H7 (cell line): ENCODE measurements around the gene ISCU. TPM values are rescaled to one million over a fixed set of nuclear protein-coding genes. Genes with fewer than 3 reads are reported as not detected.
A peak's percentile ranks its signal among the peaks of the same experiment; 100 is the strongest.

Source experiments
- DNase-seq: peaks from one replicate; pipeline ENCODE4 v3.0.0; 2012
- H3K27me3 ChIP-seq: 2 replicates; pipeline ENCODE4 v1.6.0; 2011; ENCODE audit warnings: mild to moderate bottlenecking, low read length; ENCODE audit not compliant: control insufficient read depth, insufficient read depth
- H3K36me3 ChIP-seq: replicated peaks from 2 replicates; pipeline ENCODE4 v1.5.1; 2011; ENCODE audit warnings: low read length; ENCODE audit not compliant: control insufficient read depth, insufficient read depth
- H3K4me3 ChIP-seq: 2 replicates; pipeline ENCODE4 v1.5.1; 2011; ENCODE audit warnings: low read depth, mild to moderate bottlenecking, control low read depth, low read length, moderate library complexity; ENCODE audit not compliant: insufficient read depth
- total RNA-seq: library from RNA; depleted of rRNA; stranded (reverse); fragments of >200 nt; shearing (Covaris generic); gene quantifications from 2 replicates; pipeline ENCODE4 v1.2.3, GENCODE V29; 2014

Gene ISCU
- total RNA-seq, 1 experiment from 2014 or later: 97.3 TPM

GRCh38 chr12:108607981-108608600 is 45.7 kb downstream of the ISCU start:
- Histone ChIP-seq H3K27me3 (no peaks in the 10 kb centered on the region; the same call in 1 of the 2 replicates), H3K4me3 (no peak overlapping the region), H3K36me3 (no peaks in the 10 kb centered on the region)
- DNase-seq: no peak

- Histone ChIP-seq H3K36me3 (no peaks in the 10 kb centered on the region), H3K4me3 (no peak overlapping the region), H3K27me3 (no peaks in the 10 kb centered on the region; the same call in 1 of the 2 replicates)
- no peak for DNase-seq
Observed at GRCh38 chr12:108608616-108609015, 46.2 kb downstream of the ISCU start.

DNA sequence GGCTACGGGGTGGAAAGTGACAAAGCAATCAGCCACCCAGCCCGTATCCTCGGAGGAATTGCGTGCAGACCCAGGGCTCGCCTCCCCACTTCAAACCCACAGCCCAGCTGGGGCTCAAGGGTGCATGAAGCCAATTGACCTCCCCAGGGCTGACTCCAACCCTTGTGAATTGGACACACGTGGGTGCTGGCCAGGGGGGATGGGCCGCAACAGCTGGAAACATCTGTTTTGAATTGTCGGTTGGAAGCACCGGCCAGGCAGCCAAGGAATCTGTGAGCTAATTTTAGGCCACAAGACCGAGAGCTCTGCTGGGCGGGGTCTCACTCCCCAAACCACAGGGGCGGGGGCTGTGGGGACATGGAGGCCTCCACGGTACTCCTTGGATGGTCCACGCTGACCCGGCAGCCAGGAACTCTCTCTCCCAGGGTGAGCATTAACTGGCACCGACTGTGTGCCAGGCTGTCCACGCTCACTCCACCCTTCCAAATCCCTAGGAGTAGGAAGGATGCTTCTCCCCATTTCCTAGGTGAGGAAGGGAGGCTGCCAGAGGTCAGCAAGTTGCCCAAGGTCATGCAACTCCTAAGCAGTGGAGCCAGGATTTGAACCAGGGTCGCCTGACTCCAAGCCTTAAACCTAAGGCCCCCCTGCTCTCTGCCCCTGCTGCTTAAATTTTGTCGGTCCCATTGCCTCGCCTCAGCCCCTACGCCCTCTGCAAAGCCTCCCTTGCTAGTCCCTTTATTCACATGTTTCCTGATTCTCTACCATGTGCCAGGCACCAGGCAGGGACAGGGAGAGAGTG is 47.3 kb downstream of the ISCU start:
- no peaks in the 10 kb centered on the region for H3K36me3 ChIP-seq
- no peak overlapping the region for H3K4me3 ChIP-seq
- no peaks in the 10 kb centered on the region for H3K27me3 ChIP-seq
- no peak for DNase-seq

DNA sequence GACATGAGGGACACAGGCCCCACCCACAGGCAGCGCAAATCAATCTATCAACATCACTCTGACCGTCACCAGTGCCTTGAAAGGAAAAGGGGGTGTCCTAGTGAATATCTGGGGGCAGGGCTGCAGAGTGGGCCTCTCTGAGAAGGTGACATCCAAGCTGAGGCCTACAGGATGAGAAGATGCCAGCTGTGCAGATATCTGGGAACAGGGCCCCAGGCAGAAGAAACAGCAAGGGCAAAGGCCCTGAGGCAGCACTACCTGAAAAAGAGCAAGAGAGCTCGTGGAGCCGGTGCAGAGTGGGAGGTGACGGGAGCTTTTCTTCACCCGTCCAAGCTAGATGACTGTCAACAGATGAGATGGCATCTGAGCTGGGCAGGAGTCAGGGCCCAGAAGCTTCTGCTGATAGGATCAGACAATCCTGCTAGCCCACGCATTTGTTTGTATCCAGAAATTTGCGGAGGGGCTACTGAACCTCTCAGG is 48.0 kb downstream of the ISCU start:
- no peak overlapping the region for H3K4me3 ChIP-seq
- H3K27me3 ChIP-seq: no peaks in the 10 kb centered on the region
- no peaks in the 10 kb centered on the region for H3K36me3 ChIP-seq
- no peak for DNase-seq

- DNase-seq: no peak
- Histone ChIP-seq H3K36me3 (no peaks in the 10 kb centered on the region), H3K4me3 (no peak overlapping the region), H3K27me3 (no peaks in the 10 kb centered on the region)
Observed at GRCh38 chr12:108610856-108611605, 48.6 kb downstream of the ISCU start.

DNA sequence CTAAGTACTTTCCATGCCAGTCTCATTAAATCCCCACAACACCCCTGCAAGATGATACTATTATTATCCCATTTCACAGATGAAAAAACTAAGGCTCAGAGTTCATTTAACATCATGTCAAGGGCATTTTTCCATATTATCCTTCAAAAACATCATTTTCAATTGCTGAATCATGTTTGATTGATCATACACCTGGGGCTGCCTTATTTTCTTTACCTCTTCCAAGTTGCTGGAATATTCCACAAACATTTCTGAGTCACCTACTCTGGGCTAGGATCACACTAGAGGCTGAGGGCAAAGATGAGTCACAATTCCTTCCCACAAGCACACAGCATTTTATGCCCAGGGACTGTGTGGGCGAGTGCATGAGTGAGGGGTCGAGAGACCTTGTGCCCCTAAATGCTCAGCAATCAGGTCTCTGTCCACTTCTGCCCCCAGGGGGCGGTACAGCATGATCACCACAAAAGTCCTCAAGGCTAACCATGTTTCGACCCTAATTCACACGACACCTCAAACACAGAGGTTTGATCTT is 49.6 kb downstream of the ISCU start:
- no peak overlapping the region for H3K4me3 ChIP-seq
- peak; percentile 86 for DNase-seq

DNA sequence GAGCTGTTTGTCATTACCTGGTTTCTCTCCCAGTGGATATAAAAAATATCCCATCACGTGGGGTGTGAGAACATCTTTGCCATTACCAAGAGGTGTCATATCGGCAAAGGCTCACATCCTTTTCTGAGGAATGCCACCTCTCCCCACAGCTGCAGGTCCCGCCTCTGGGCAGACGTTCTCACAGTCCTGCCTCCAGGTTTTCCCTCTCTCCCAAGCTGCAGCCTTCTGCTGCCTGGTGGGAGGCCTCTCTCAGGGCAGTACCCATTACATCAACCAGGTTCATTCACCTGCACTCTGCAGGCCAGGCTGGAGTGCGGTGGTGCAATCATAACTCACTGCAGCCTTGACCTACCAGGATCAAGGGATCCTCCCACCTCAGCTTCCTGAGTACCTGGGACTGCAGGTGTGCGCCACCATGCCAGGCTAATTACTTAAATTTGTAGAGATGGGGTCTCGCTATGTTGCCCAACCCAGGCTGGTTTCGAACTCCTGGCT is 50.4 kb downstream of the ISCU start:
- Histone ChIP-seq H3K27me3 (no peaks in the 10 kb centered on the region), H3K4me3 (no peak overlapping the region), H3K36me3 (no peaks in the 10 kb centered on the region)
- peak; percentile 82 for DNase-seq

More for the DNA sequence above, 49.6 kb downstream of the ISCU start:
- H3K36me3 ChIP-seq: no peaks in the 10 kb centered on the region
- H3K27me3 ChIP-seq: no peaks in the 10 kb centered on the region

DNA sequence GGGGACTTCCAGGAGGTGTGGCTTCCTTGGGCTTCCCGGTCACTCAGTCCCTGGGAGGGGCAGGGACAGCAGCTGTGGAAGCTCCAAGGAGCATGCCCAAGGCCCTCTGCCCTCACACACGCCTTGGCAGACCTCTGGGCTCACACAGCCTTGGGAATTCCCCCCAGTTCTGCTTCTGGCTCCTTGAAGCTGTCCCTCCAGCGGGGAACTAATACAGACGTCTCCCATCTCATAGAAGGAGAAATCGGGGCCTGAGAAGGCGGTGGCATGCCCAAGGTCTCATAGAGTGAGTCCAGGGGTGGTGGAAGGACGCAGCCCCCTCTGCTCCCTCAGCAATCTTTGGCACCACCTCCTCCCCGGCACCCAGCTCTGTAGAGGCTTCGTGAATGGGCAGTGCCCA is 51.2 kb downstream of the ISCU start:
- DNase-seq: no peak
- H3K36me3 ChIP-seq: no peaks in the 10 kb centered on the region
- no peak overlapping the region for H3K4me3 ChIP-seq
- H3K27me3 ChIP-seq: no peaks in the 10 kb centered on the region

GRCh38 chr12:108614041-108614440 is 51.6 kb downstream of the ISCU start:
- Histone ChIP-seq H3K4me3 (no peak overlapping the region), H3K27me3 (no peaks in the 10 kb centered on the region), H3K36me3 (no peaks in the 10 kb centered on the region)
- no peak for DNase-seq

DNA sequence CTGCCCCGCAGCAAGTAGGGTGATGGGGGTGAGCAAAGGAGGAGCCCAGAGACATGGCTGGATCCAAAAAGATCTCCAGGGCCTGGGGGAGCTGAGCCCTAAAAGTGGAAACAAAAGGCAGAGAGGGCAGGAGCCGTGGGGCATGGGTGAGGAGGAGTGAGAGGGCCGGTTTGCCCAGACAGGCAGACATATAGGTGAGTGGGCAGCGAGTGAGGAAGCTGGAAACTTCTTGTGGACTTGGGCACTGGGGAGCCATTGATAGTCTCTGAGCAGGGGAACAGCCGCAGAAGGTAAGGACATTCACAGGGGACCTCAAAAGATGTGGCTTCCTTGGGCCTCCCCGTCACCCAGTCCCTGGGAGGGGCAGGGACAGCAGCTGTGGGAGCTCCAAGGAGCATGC is 52.2 kb downstream of the ISCU start:
- H3K4me3 ChIP-seq: no peak overlapping the region
- DNase-seq: no peak
- no peaks in the 10 kb centered on the region for H3K27me3 ChIP-seq
- no peaks in the 10 kb centered on the region for H3K36me3 ChIP-seq

GRCh38 chr12:108615918-108616317 is 53.5 kb downstream of the ISCU start:
- H3K27me3 ChIP-seq: no peaks in the 10 kb centered on the region
- no peak overlapping the region for H3K4me3 ChIP-seq
- no peaks in the 10 kb centered on the region for H3K36me3 ChIP-seq
- no peak for DNase-seq

GRCh38 chr12:108616359-108616758 is 54.0 kb downstream of the ISCU start:
- DNase-seq: no peak
- H3K27me3 ChIP-seq: no peaks in the 10 kb centered on the region
- no peak overlapping the region for H3K4me3 ChIP-seq
- H3K36me3 ChIP-seq: no peaks in the 10 kb centered on the region

DNA sequence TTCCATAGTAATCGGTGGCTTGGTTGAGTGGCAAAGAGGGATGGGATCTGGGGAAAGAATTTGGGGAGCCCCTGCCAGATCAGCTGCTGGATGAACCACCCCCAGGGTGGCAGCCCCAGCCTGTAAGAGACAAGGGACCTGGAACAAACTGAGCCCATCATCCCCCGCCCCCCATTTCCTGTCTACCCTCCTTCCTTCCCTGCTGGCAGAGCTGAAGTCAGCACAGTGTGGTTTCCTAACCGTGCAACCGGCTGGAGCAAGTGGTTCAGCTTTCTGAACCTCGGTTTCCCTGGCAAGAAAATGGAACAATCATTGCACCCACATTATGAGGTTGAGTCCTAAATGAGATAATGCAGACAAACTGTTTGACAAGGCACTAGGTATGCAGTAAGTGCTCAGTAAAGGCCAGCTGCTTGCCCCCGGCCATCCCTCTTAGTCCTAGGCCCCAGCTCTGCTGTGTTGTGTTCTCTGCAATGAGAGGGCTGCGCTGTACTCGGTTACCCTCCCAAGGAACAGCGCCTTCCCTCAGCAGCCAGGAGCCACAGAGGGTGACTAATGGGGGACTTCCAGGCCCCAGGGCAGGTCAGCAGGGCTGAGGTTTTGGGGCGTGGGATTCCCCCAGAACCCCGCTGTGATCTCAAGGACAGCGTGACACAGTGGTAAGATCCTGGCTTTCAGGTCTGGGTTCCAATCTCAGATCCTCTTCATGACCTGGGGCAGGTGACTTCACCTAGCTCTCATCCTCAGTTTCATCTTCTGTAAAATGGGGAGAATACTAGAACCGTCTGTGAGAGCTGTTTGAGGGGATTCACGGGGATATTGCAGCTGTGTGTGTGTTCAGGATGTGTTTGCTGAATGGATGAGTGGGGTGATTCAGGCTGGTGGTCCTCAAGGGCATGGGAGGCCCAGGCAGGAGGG is 54.8 kb downstream of the ISCU start:
- Histone ChIP-seq H3K4me3 (no peak overlapping the region), H3K36me3 (no peaks in the 10 kb centered on the region), H3K27me3 (no peaks in the 10 kb centered on the region)
- no peak for DNase-seq
